HT-29 (cell line): ENCODE data around the gene PLCXD1. TPM values are rescaled to one million over a fixed set of nuclear protein-coding genes. Genes with fewer than 3 reads are reported as not detected.

Experiments
- DNase-seq: peaks from one replicate; pipeline ENCODE4 v3.0.0-alpha.2; 2015; ENCODE audit warnings: low spot score
- total RNA-seq: library from RNA; depleted of rRNA; stranded (reverse); fragments of >200 nt; shearing (Covaris generic); gene quantifications from 2 replicates; pipeline ENCODE4 v1.2.3, GENCODE V29; 2014

The PLCXD1 gene
- total RNA-seq, 1 experiment from 2014 or later, result 58.2 TPM

- DNase-seq, result no peak
Measured at GRCh38 chrX:333611-334311, 52.6 kb downstream of the PLCXD1 start.

GRCh38 chrX:334331-334891, 53.2 kb downstream of the PLCXD1 start:
- no peak for DNase-seq

GRCh38 chrX:334971-335757, 54.0 kb downstream of the PLCXD1 start:
- DNase-seq, result no peak

GRCh38 chrX:335758-336155, 54.6 kb downstream of the PLCXD1 start:
- no peak for DNase-seq

- DNase-seq, result no peak
Measured at GRCh38 chrX:336227-336626, 55.0 kb downstream of the PLCXD1 start.

GRCh38 chrX:337331-337831, 56.2 kb downstream of the PLCXD1 start:
- DNase-seq, result no peak

GRCh38 chrX:338281-338835, 57.2 kb downstream of the PLCXD1 start:
- DNase-seq, result no peak

- DNase-seq, result no peak
Measured at GRCh38 chrX:338836-339400, 57.7 kb downstream of the PLCXD1 start.

- no peak for DNase-seq
Measured at GRCh38 chrX:340121-340520, 58.9 kb downstream of the PLCXD1 start.

- no peak for DNase-seq
Measured at GRCh38 chrX:340641-341423, 59.7 kb downstream of the PLCXD1 start.

- no peak for DNase-seq
Measured at GRCh38 chrX:341541-342101, 60.4 kb downstream of the PLCXD1 start.

- no peak for DNase-seq
Measured at GRCh38 chrX:344371-344901, 63.3 kb downstream of the PLCXD1 start.

- no peak for DNase-seq
Measured at GRCh38 chrX:345020-345925, 64.1 kb downstream of the PLCXD1 start.

- no peak for DNase-seq
Measured at GRCh38 chrX:346034-346813, 65.0 kb downstream of the PLCXD1 start.

GRCh38 chrX:347351-348117, 66.4 kb downstream of the PLCXD1 start:
- no peak for DNase-seq

GRCh38 chrX:348461-349117, 67.4 kb downstream of the PLCXD1 start:
- DNase-seq, result no peak

- no peak for DNase-seq
Measured at GRCh38 chrX:349196-349595, 68.0 kb downstream of the PLCXD1 start.
